ENCODE measurements around the gene C1orf198. TPM values are rescaled to one million over a fixed set of nuclear protein-coding genes. Genes with fewer than 3 reads are reported as not detected.

The C1orf198 gene
- total RNA-seq, 3 donors from 2014 or later = 63.6 to 138 (median 124) TPM

- Histone ChIP-seq H3K4me3 (no peak overlapping the region), H3K9me3 (no peaks in the 10 kb centered on the region), H3K27ac (no peak overlapping the region), H3K36me3 (no peaks in the 10 kb centered on the region), H3K4me1 (no peaks in the 10 kb centered on the region), H3K27me3 (no peaks in the 10 kb centered on the region)
- no peak for TF ChIP-seq CTCF (IDR thresholded peaks at IDR 0.05)
- TF ChIP-seq POLR2AphosphoS5 (IDR thresholded peaks at IDR 0.05) = no peak
- no peak for TF ChIP-seq POLR2A (IDR thresholded peaks at IDR 0.05)
- intact Hi-C loops (cut with DNase I; ENCODE audit: low total_unique reads) = no loop called here
- no peak for DNase-seq (ENCODE audit: low spot score in 2 of 2)
Observed at GRCh38 chr1:230898748-230899147, 30.4 kb upstream of the C1orf198 start.

- Histone ChIP-seq H3K4me3 (no peak overlapping the region), H3K27me3 (no peaks in the 10 kb centered on the region), H3K4me1 (no peaks in the 10 kb centered on the region), H3K27ac (no peak overlapping the region), H3K9me3 (no peaks in the 10 kb centered on the region), H3K36me3 (no peaks in the 10 kb centered on the region)
- intact Hi-C loops (cut with DNase I; ENCODE audit: low total_unique reads) = no loop called here
- no peak for DNase-seq (ENCODE audit: low spot score in 2 of 2)
- TF ChIP-seq POLR2AphosphoS5 (IDR thresholded peaks at IDR 0.05) (no peak), CTCF (IDR thresholded peaks at IDR 0.05) (no peak), POLR2A (IDR thresholded peaks at IDR 0.05) (no peak)
Observed at GRCh38 chr1:230898144-230898543, 29.8 kb upstream of the C1orf198 start.

GRCh38 chr1:230896779-230897178 lies 28.5 kb upstream of the C1orf198 start:
- Histone ChIP-seq H3K27me3 (no peaks in the 10 kb centered on the region), H3K9me3 (no peaks in the 10 kb centered on the region), H3K4me3 (no peak overlapping the region), H3K36me3 (no peaks in the 10 kb centered on the region), H3K27ac (no peak overlapping the region), H3K4me1 (no peaks in the 10 kb centered on the region)
- no peak for TF ChIP-seq POLR2A (IDR thresholded peaks at IDR 0.05)
- no peak for TF ChIP-seq POLR2AphosphoS5 (IDR thresholded peaks at IDR 0.05)
- no peak for TF ChIP-seq CTCF (IDR thresholded peaks at IDR 0.05)
- no peak for DNase-seq (ENCODE audit: low spot score in 2 of 2)
- intact Hi-C loops (cut with DNase I; ENCODE audit: low total_unique reads) = no loop called here

GRCh38 chr1:230895452-230895851 lies 27.1 kb upstream of the C1orf198 start:
- TF ChIP-seq POLR2A (IDR thresholded peaks at IDR 0.05) (no peak), POLR2AphosphoS5 (IDR thresholded peaks at IDR 0.05) (no peak), CTCF (IDR thresholded peaks at IDR 0.05) (no peak)
- Histone ChIP-seq H3K27ac (no peak overlapping the region), H3K4me1 (no peaks in the 10 kb centered on the region), H3K4me3 (no peak overlapping the region), H3K9me3 (no peaks in the 10 kb centered on the region), H3K36me3 (no peaks in the 10 kb centered on the region), H3K27me3 (no peaks in the 10 kb centered on the region)
- no peak for DNase-seq (ENCODE audit: low spot score in 2 of 2)
- intact Hi-C loops (cut with DNase I; ENCODE audit: low total_unique reads) = no loop called here

GRCh38 chr1:230894664-230895063 lies 26.3 kb upstream of the C1orf198 start:
- Histone ChIP-seq H3K9me3 (no peaks in the 10 kb centered on the region), H3K4me1 (no peaks in the 10 kb centered on the region), H3K27ac (no peak overlapping the region), H3K4me3 (no peak overlapping the region), H3K36me3 (no peaks in the 10 kb centered on the region), H3K27me3 (no peaks in the 10 kb centered on the region)
- TF ChIP-seq POLR2AphosphoS5 (IDR thresholded peaks at IDR 0.05) (no peak), POLR2A (IDR thresholded peaks at IDR 0.05) (no peak), CTCF (IDR thresholded peaks at IDR 0.05) (no peak)
- intact Hi-C loops (cut with DNase I; ENCODE audit: low total_unique reads) = no loop called here
- no peak for DNase-seq (ENCODE audit: low spot score in 2 of 2)

All from breast epithelium (tissue), 4 donors.